NT2/D1 (cell line): Measurements from ENCODE around the gene TRPC6.

ENCODE experiments used
- DNase-seq: peaks from one replicate; pipeline ENCODE4 v3.0.0-alpha.2; 2011; ENCODE audit warnings: low read depth, low spot score
- H3K27me3 ChIP-seq: 2 replicates; pipeline ENCODE4 v1.6.0; 2011; ENCODE audit warnings: mild to moderate bottlenecking; ENCODE audit not compliant: insufficient read length, insufficient read depth
- H3K36me3 ChIP-seq: 2 replicates; pipeline ENCODE4 v1.6.1; 2011; ENCODE audit warnings: mild to moderate bottlenecking, low read length, mixed read lengths; ENCODE audit not compliant: insufficient read depth, insufficient read length
- H3K4me1 ChIP-seq: 2 replicates; pipeline ENCODE4 v1.5.1; 2011; ENCODE audit not compliant: insufficient read depth, insufficient read length
- H3K4me3 ChIP-seq: 2 replicates; pipeline ENCODE4 v1.5.1; 2011; ENCODE audit warnings: low read depth; ENCODE audit not compliant: insufficient read length
- H3K9ac ChIP-seq: 2 replicates; pipeline ENCODE4 v1.6.0; 2011; ENCODE audit warnings: low read depth; ENCODE audit not compliant: insufficient read length
- H3K9me3 ChIP-seq: 2 replicates; pipeline ENCODE4 v1.5.1; 2011; ENCODE audit warnings: mild to moderate bottlenecking, low read length; ENCODE audit not compliant: insufficient read depth
- SUZ12 ChIP-seq: IDR thresholded peaks from 2 replicates; pipeline ENCODE4 v1.6.1; 2011; ENCODE audit not compliant: insufficient read length, insufficient read depth; ENCODE audit errors: extremely low read depth
- YY1 ChIP-seq: IDR thresholded peaks from 2 replicates; pipeline ENCODE4 v1.6.1; 2011; ENCODE audit not compliant: insufficient read length, insufficient read depth
- ZNF274 ChIP-seq: IDR thresholded peaks from 2 replicates; pipeline ENCODE4 v1.6.1; 2011; ENCODE audit warnings: mild to moderate bottlenecking, low read depth, low read length

Gene TRPC6

DNA sequence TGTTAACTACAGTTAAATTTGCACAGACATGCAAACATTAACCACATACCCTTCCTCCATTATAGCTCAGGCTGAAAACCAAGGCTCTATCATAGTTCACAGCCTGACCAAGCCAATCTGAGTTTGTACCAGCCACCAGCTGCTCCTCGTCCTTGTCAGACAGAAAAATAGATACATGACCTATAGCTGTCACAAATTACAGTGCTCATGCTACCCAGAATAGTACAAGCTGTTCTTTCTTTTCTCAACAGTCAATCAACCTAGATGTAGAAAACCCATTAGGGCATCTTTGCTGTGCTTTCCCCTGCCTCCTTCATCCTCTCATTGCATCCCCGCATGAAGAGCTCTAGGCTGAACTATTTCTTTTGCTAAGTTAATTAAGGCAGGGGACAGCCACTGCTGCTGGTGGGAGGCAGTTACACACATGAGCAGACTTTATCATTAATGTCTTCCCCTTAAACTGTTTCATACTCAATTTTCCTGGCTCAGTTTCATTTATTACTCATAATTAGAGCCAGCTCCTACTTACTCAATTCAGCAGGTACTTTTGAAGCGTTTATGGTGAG is 148.3 kb downstream of the TRPC6 start:
- DNase-seq, result no peak
- no peaks in the 10 kb centered on the region for H3K4me1 ChIP-seq

DNA sequence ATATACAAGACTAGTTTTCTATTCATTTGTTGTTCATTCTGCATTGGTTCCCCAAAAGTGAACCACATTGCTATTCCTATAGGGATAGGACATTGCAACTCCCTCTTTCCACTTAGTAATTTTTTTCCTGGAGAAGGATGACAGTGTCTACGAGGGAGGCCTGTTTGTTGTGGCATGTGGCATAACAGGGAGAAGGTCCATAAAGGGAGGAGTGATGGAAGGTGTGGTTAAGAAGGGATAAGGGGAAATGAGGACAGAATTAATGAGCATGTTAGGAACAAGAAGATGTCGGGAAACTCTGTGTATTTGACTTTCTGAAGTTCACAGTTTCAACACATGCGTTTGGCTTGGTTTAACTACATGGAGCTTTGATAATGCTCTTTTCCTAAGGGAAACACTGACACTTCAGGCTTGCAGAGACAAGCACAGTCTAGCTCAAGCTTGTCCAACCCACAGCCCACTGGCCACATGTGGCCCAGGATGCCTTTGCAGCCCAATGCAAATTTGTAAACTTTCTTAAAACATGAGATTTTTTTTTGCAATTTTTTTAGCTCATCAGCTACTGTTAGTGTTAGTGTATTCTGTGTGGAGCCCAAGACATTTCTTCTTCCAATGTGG is 149.7 kb downstream of the TRPC6 start:
- no peak overlapping the region for H3K4me3 ChIP-seq
- no peak for TF ChIP-seq ZNF274
- no peak for TF ChIP-seq YY1
- no peak for TF ChIP-seq SUZ12
- H3K9ac ChIP-seq, result no peak overlapping the region
- no peak for DNase-seq
- no peaks in the 10 kb centered on the region for H3K36me3 ChIP-seq
- no peaks in the 10 kb centered on the region for H3K4me1 ChIP-seq
- H3K27me3 ChIP-seq, result no peaks in the 10 kb centered on the region
- no peaks in the 10 kb centered on the region for H3K9me3 ChIP-seq

More for the DNA sequence above, 148.3 kb downstream of the TRPC6 start:
- Histone ChIP-seq H3K9ac (no peak overlapping the region), H3K36me3 (no peaks in the 10 kb centered on the region), H3K4me3 (no peak overlapping the region), H3K9me3 (no peaks in the 10 kb centered on the region), H3K27me3 (no peaks in the 10 kb centered on the region)
- TF ChIP-seq SUZ12 (no peak), YY1 (no peak), ZNF274 (no peak)

DNA sequence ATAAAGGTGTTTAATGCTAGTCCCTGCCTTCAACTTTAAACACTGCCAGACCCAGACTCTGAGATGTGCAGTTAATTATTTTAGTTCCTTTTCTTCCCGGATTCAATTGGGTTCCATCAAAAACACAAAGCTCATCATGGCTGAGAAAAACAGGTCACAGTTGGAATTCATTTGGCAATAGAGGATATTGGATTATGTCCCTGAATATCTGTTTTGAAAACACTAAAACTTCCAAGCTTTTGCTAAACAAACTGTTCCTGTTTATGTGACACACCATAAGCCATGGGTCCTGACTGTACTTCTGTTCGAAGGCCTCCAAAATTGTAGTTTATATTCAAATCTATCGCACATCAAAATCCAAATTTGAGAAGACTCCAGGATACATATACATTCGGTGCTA is 150.7 kb downstream of the TRPC6 start:
- Histone ChIP-seq H3K36me3 (no peaks in the 10 kb centered on the region), H3K9me3 (no peaks in the 10 kb centered on the region), H3K27me3 (no peaks in the 10 kb centered on the region), H3K4me3 (no peak overlapping the region), H3K4me1 (no peaks in the 10 kb centered on the region), H3K9ac (no peak overlapping the region)
- TF ChIP-seq ZNF274, result no peak
- no peak for TF ChIP-seq SUZ12
- no peak for TF ChIP-seq YY1
- DNase-seq, result no peak

DNA sequence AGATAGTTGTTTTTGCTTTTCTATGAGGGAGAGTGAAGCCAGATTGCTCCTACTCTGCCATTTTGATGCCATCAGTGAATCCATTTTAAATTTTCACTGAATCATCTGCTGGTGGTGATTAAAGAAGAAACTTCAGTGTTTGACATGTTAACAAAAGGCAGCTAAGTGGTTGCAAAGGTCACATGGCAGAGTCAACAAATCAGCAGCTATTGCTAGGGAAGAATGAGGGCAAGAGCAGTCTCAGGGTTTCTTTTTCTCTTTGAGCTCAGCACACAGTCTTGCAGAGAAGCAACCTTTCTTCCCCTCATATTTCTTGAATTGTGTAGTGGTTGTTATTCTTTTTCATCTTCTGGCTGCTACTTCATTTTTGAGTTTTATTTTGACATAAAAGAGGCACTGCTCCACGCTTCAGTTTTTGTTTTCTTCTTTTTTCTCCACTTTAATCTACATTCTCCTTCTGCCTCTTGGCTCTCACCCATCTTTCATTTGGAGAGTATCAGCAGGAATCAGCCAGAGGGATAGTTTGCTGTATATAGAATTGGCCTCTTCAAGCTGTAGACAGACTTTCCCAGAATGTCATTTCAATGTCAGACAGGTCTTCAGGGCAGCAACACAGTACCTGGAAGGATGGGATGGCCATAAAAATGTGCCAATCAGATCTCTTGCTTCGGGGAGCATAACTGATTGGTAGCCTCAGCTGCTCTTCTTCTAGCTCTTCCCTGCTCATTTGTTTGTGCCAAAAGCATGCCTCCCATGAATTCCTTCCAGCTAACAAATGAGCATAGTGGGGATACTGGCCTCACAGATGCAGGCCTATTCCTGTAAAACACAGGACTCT is 153.9 kb downstream of the TRPC6 start:
- TF ChIP-seq SUZ12, result no peak
- Histone ChIP-seq H3K9me3 (no peaks in the 10 kb centered on the region), H3K9ac (no peak overlapping the region)

DNA sequence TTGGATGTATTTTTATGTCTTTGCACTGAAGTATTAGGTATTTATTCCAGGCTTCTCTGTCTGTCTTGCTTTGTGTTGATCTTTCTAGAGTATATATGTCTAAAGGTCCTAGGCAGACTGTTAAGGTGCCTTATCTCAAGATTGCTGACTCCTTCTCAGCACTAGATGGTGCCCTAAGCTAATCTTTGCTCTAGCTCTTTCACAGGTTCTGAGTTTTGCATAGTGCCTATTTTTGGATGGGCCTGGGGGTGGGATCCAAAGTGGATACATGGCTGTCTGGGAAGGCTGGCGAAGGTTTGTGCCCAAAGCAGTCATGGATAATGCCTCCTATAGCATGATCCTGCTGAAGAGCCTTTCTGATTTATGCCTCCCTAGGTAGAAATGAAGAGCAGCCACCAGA is 154.9 kb downstream of the TRPC6 start:
- no peaks in the 10 kb centered on the region for H3K4me1 ChIP-seq
- peak; percentile 40 for DNase-seq
- H3K9me3 ChIP-seq, result no peaks in the 10 kb centered on the region
- no peak overlapping the region for H3K4me3 ChIP-seq
- no peaks in the 10 kb centered on the region for H3K27me3 ChIP-seq
- TF ChIP-seq YY1 (no peak), ZNF274 (no peak), SUZ12 (no peak)
- H3K9ac ChIP-seq, result no peak overlapping the region
- no peaks in the 10 kb centered on the region for H3K36me3 ChIP-seq

More for the DNA sequence above, 153.9 kb downstream of the TRPC6 start:
- Histone ChIP-seq H3K4me3 (no peak overlapping the region), H3K27me3 (no peaks in the 10 kb centered on the region), H3K4me1 (no peaks in the 10 kb centered on the region), H3K36me3 (no peaks in the 10 kb centered on the region)
- DNase-seq, result no peak

DNA sequence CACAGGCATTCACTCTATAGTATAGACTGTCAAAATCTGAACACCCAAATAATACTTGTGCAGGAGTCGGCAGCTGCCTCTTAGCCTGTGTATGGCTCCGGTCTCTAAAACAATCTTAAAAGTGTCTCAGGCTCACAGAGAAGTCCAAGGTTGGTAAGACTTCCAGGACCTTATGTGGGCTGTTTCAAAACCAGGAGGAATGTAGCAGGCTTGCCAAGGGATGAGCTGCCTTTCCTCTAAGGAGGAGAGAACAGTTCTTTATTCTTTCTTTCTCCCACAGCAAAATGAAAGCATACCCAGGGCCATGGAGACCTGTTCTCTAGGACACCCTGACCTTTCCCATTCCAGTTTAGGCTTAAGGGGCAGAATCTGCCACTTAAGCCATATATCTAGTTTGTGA is 176.5 kb downstream of the TRPC6 start:
- no peak overlapping the region for H3K9ac ChIP-seq
- no peaks in the 10 kb centered on the region for H3K36me3 ChIP-seq
- H3K27me3 ChIP-seq, result no peaks in the 10 kb centered on the region
- TF ChIP-seq SUZ12 (no peak), ZNF274 (no peak), YY1 (no peak)
- no peak for DNase-seq
- H3K4me1 ChIP-seq, result no peaks in the 10 kb centered on the region
- H3K4me3 ChIP-seq, result no peak overlapping the region
- no peaks in the 10 kb centered on the region for H3K9me3 ChIP-seq
